IMR-90 (cell line): ENCODE measurements around the gene DCTN1. TPM values are rescaled to one million over a fixed set of nuclear protein-coding genes. Genes with fewer than 3 reads are reported as not detected.

Source experiments
- ATAC-seq: fragments of 200-7000 bp; cut with Tn5 transposase; 2 replicates; pipeline ENCODE4 v1.9.1; 2020; ENCODE audit warnings: low read depth, mild to moderate bottlenecking, moderate library complexity
- BruUV-seq: library from RNA; stranded (reverse); fragments of 400-500 nt; replicated peaks from 2 replicates; lab custom pipeline; 2021; lab: Mats Ljungman, UMichigan
- CTCF ChIA-PET: fragments of 300-600 bp; formaldehyde crosslinking; extraction: SDS; loops from one replicate; lab custom pipeline; 2021; ENCODE audit warnings: antibody characterized with exemption; lab: Yijun Ruan, JAX
- POLR2A ChIA-PET: fragments of 300-600 bp; sonication (Branson Sonifier 250); formaldehyde crosslinking; loops from one replicate; lab custom pipeline; 2022; ENCODE audit warnings: antibody characterized with exemption; ENCODE audit not compliant: unreplicated experiment; lab: Charles Lee
- DNase-seq: peaks from one replicate; pipeline ENCODE4 v3.0.0; 2013
- H2AFZ ChIP-seq: replicated peaks from 2 replicates; pipeline ENCODE3; 2013; ENCODE audit warnings: low read length, mild to moderate bottlenecking; ENCODE audit not compliant: poor library complexity
- H2AK5ac ChIP-seq: 2 replicates; pipeline ENCODE4 v1.6.1; 2013; ENCODE audit warnings: low read depth, low read length, inconsistent platforms
- H2AK9ac ChIP-seq: replicated peaks from 2 replicates; pipeline ENCODE3; 2013; ENCODE audit warnings: mild to moderate bottlenecking, low read depth, low read length, moderate library complexity; ENCODE audit not compliant: poor library complexity
- H2BK120ac ChIP-seq: 2 replicates; pipeline ENCODE4 v1.6.1; 2013; ENCODE audit warnings: low read depth, low read length, inconsistent platforms
- H2BK15ac ChIP-seq: 3 replicates; pipeline ENCODE4 v1.6.1; 2013; ENCODE audit warnings: low read depth, low read length, inconsistent platforms
- H2BK20ac ChIP-seq: 2 replicates; pipeline ENCODE4 v1.6.1; 2013; ENCODE audit warnings: low read depth, mild to moderate bottlenecking, inconsistent platforms, low read length, moderate library complexity
- H2BK5ac ChIP-seq: 2 replicates; pipeline ENCODE4 v1.6.1; 2013; ENCODE audit warnings: mild to moderate bottlenecking, low read depth, low read length, inconsistent platforms; ENCODE audit not compliant: poor library complexity, severe bottlenecking
- H3K14ac ChIP-seq: replicated peaks from 2 replicates; pipeline ENCODE4 v1.6.1; 2013; ENCODE audit warnings: low read depth, low read length, inconsistent platforms
- H3K18ac ChIP-seq: 2 replicates; pipeline ENCODE4 v1.6.1; 2013; ENCODE audit warnings: low read depth, low read length, control low read depth
- H3K23ac ChIP-seq: 2 replicates; pipeline ENCODE4 v1.6.1; 2013; ENCODE audit warnings: low read depth, low read length, inconsistent platforms
- H3K27ac ChIP-seq: 2 replicates; pipeline ENCODE4 v1.5.1; 2013; ENCODE audit warnings: mild to moderate bottlenecking, control low read depth, low read length; ENCODE audit not compliant: insufficient read depth
- H3K27me3 ChIP-seq: 2 replicates; pipeline ENCODE4 v1.6.1; 2013; ENCODE audit warnings: low read length; ENCODE audit not compliant: control insufficient read depth, insufficient read depth
- H3K36me3 ChIP-seq: 2 replicates; pipeline ENCODE4 v1.6.1; 2013; ENCODE audit warnings: low read length, mixed read lengths; ENCODE audit not compliant: control insufficient read depth, insufficient read depth
- H3K4ac ChIP-seq: 2 replicates; pipeline ENCODE4 v1.6.1; 2013; ENCODE audit warnings: low read depth, low read length, inconsistent platforms
- H3K4me1 ChIP-seq: 2 replicates; pipeline ENCODE4 v1.6.1; 2013; ENCODE audit warnings: low read length, mixed read lengths; ENCODE audit not compliant: control insufficient read depth, insufficient read depth
- H3K4me2 ChIP-seq: 2 replicates; pipeline ENCODE4 v1.6.1; 2013; ENCODE audit warnings: low read depth, mild to moderate bottlenecking, control low read depth, low read length, moderate library complexity
- H3K4me3 ChIP-seq: 2 replicates; pipeline ENCODE4 v1.5.1; 2013; ENCODE audit warnings: low read depth, mild to moderate bottlenecking, control low read depth, low read length, moderate library complexity; ENCODE audit not compliant: insufficient read depth
- H3K56ac ChIP-seq: 2 replicates; pipeline ENCODE4 v1.6.1; 2013; ENCODE audit warnings: low read length, inconsistent platforms; ENCODE audit not compliant: insufficient read depth; ENCODE audit errors: extremely low read depth
- H3K79me1 ChIP-seq, 2 experiments: 2 replicates each; pipeline ENCODE4 v1.6.1; 2013; ENCODE audit warnings: low read length in 2 of 2, inconsistent platforms in 1 of 2, low read depth in 1 of 2
- H3K9ac ChIP-seq: 2 replicates; pipeline ENCODE4 v1.6.1; 2013; ENCODE audit warnings: low read depth, low read length, control low read depth
- H3K9me1 ChIP-seq: 2 replicates; pipeline ENCODE4 v1.6.1; 2013; ENCODE audit warnings: low read length, inconsistent platforms; ENCODE audit not compliant: insufficient read depth
- H3K9me3 ChIP-seq: 2 replicates; pipeline ENCODE4 v1.6.1; 2013; ENCODE audit warnings: low read length; ENCODE audit not compliant: control insufficient read depth, insufficient read depth
- H4K20me1 ChIP-seq: 2 replicates; pipeline ENCODE4 v1.6.1; 2013; ENCODE audit warnings: low read length, inconsistent platforms; ENCODE audit not compliant: insufficient read depth
- H4K5ac ChIP-seq: 2 replicates; pipeline ENCODE4 v1.6.1; 2013; ENCODE audit warnings: mild to moderate bottlenecking, low read depth, low read length, control low read depth
- H4K8ac ChIP-seq, 2 experiments: 2 replicates each; pipeline ENCODE4 v1.6.1; 2013; ENCODE audit warnings: low read depth in 2 of 2, low read length in 2 of 2, control low read depth in 1 of 2, inconsistent platforms in 1 of 2
- H4K91ac ChIP-seq: 2 replicates; pipeline ENCODE4 v1.6.1; 2013; ENCODE audit warnings: low read depth, low read length, inconsistent platforms; ENCODE audit not compliant: insufficient read depth
- BHLHE40 ChIP-seq: fragments of 150-350 bp; IDR thresholded peaks from 2 replicates; pipeline ENCODE4 v1.6.1; 2016; ENCODE audit warnings: mild to moderate bottlenecking, low read depth, low read length
- CTCF ChIP-seq: conservative IDR thresholded peaks from 2 replicates; pipeline ENCODE4 v1.5.1; 2012; ENCODE audit warnings: mild to moderate bottlenecking, low read depth, low read length, improper control_type of control experiment
- MAFK ChIP-seq: IDR thresholded peaks from 2 replicates; pipeline ENCODE4 v1.6.1; 2012; ENCODE audit warnings: low read depth, low read length, improper control_type of control experiment
- RAD21 ChIP-seq: IDR thresholded peaks from 2 replicates; pipeline ENCODE4 v1.6.1; 2012; ENCODE audit warnings: low read length, improper control_type of control experiment
- RCOR1 ChIP-seq: IDR thresholded peaks from 2 replicates; pipeline ENCODE4 v1.6.1; 2012; ENCODE audit warnings: mild to moderate bottlenecking, low read length, improper control_type of control experiment; ENCODE audit not compliant: insufficient replicate concordance
- RFX5 ChIP-seq: IDR thresholded peaks from 2 replicates; pipeline ENCODE4 v1.8.0; 2012; ENCODE audit warnings: low read depth, mild to moderate bottlenecking, low read length, moderate library complexity
- USF2 ChIP-seq: fragments of 150-350 bp; IDR thresholded peaks from 2 replicates; pipeline ENCODE4 v1.6.1; 2017; ENCODE audit warnings: mild to moderate bottlenecking, antibody characterized with exemption, low read length, low read depth
- WGBS, 2 experiments: methylation state at CpG; one replicate each; pipeline versions ENCODE4 v1.1.5 to v1.1.7; 2013; ENCODE audit warnings: missing lambda C conversion rate in 2 of 2; ENCODE audit not compliant: insufficient read length in 1 of 2; ENCODE audit errors: extremely low coverage in 2 of 2; 5-methylcytosine and 5-hydroxymethylcytosine counted together
- dilution Hi-C: fragments of 300-500 bp; cut with HindIII; formaldehyde crosslinking; loops from one replicate; pipeline ENCODE4 v1.14.3; 2018; ENCODE audit warnings: low sequenced_read_pairs; ENCODE audit not compliant: unreplicated experiment
- in situ Hi-C: fragments of 300-500 bp; cut with MboI; formaldehyde crosslinking; loops from 3 replicates; pipeline ENCODE4 v1.14.3; 2019; ENCODE audit warnings: low sequenced_read_pairs, inconsistent platforms, mixed read lengths
- intact Hi-C: fragments of 100-400 bp; cut with micrococcal nuclease; formaldehyde crosslinking; loops from 2 replicates; pipeline ENCODE4 v1.10.0; 2022
- polyA plus RNA-seq, 3 experiments: library from polyadenylated mRNA; depleted of rRNA; stranded (reverse); fragments of >200 nt; gene quantifications; 2 replicates each; pipeline ENCODE4 v1.2.3, GENCODE V29; 2012; ENCODE audit warnings: low replicate concordance in 1 of 3
- total RNA-seq: library from RNA; depleted of rRNA; stranded (reverse); fragments of >200 nt; gene quantifications from 2 replicates; pipeline ENCODE4 v1.2.3, GENCODE V29; 2012

The DCTN1 gene
- total and polyA plus RNA-seq, 2 of the 4 experiments (the other 2 are of a cell fraction), result 136 to 204 TPM

DNA sequence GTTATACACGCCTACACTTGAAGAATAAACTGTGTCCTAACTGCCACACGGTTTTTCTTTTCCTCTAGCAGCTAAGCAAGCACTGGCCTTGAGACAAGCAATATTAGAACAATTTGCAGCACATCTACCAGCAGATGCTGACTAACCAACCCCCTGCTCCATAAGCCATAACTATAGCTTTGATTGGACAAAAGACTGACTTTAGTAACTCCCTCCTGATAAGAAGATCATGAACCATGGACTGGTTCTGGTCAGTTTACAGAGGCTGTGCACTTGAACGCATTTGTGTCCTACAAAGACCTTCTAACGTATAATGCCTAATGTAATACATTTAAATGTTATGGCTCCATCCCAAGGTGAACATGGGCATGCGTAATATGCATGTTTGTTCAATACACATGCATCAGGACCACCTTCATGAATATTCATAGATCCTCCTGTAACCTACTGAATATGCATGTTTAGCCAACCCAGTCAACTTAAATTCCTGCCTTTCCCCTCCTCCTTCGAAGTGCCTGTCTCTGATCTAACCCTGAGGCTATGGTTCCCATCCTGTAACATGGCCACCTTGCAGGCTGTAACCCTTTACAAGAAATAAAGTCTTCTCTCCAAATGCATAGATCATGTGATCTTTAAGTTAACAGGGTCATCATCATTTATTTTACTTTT lies 63.4 kb downstream of the DCTN1 start:
- H3K9ac ChIP-seq, result no peak overlapping the region
- intact Hi-C loops (no loop called here), in situ Hi-C loops (no loop called here), dilution Hi-C loops (no loop called here)
- H3K4me2 ChIP-seq, result no peak overlapping the region
- H3K4me1 ChIP-seq, result no peaks in the 10 kb centered on the region
- no peak overlapping the region for H3K18ac ChIP-seq
- no peak for TF ChIP-seq RFX5
- no peak for TF ChIP-seq CTCF
- no peak for TF ChIP-seq BHLHE40
- TF ChIP-seq MAFK, result no peak
- TF ChIP-seq RAD21, result no peak
- no peak for TF ChIP-seq RCOR1
- no peak for TF ChIP-seq USF2
- H2BK15ac ChIP-seq, result no peak overlapping the region
- no peak overlapping the region for H4K5ac ChIP-seq
- no peak overlapping the region for H2BK20ac ChIP-seq
- no peak overlapping the region for H2AK9ac ChIP-seq
- H3K9me1 ChIP-seq, result no peaks in the 10 kb centered on the region
- no peak overlapping the region for H2BK5ac ChIP-seq
- no peak overlapping the region for H4K91ac ChIP-seq
- no peaks in the 10 kb centered on the region for H3K36me3 ChIP-seq
- H2AK5ac ChIP-seq, result no peak overlapping the region
- no peaks in the 10 kb centered on the region for H3K9me3 ChIP-seq
- no peak for DNase-seq
- no peak overlapping the region for H4K8ac ChIP-seq
- WGBS, 2 experiments, result 50% methylated on average over 1 of the region's 6 CpGs; no CpG with 5 or more reads in 1 of the 2 experiments
- CTCF ChIA-PET, result no interaction called here
- no peak overlapping the region for H3K4ac ChIP-seq
- H3K27me3 ChIP-seq, result peaks cover 19% of the 10 kb centered on the region
- H2BK120ac ChIP-seq, result no peak overlapping the region
- H2AFZ ChIP-seq, result no peak overlapping the region
- H4K20me1 ChIP-seq, result no peaks in the 10 kb centered on the region
- POLR2A ChIA-PET, result no interaction called here
- no peak overlapping the region for H3K14ac ChIP-seq
- no peak; the same call in 1 of the 2 replicates for ATAC-seq
- BruUV-seq, result no TSS peak
- no peak overlapping the region for H3K27ac ChIP-seq
- no peak overlapping the region for H3K4me3 ChIP-seq
- H3K23ac ChIP-seq, result no peak overlapping the region
- H3K56ac ChIP-seq, result no peak overlapping the region
- no peaks in the 10 kb centered on the region for H3K79me1 ChIP-seq
